ENCODE results near the gene ANKRD33.

DNA sequence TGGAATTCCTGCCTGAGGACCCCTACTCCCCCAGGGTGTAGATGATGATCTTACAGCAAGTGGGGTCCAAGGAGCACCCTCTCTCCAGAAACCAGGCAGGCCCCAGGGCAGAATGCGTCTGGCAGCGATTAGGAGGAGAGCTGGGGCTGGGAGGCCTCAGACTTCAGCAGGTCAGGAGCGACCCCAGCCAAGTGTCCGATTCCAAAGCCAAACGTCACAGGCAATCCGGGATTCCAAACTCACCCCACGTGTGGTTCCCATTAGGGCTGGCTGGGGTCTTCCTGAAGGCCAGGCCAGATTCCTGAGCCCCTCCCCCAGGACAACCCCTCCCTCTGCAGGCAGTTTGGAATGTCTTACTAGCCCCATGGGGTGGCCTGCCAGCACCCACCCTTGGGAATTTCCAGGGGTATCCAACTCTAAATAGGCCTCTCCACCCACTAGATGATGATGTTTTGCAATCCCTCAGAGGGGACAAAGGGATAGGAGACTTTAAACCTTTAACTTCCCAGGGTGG is 22.1 kb upstream of the ANKRD33 start:
- TF ChIP-seq BACH2 (CRISPR knock-in tag; IDR thresholded peaks at IDR 0.05; ENCODE audit: borderline replicate concordance) (no peak), GLIS3 (CRISPR knock-in tag; IDR thresholded peaks at IDR 0.05) (no peak), RARB (CRISPR knock-in tag; IDR thresholded peaks at IDR 0.05) (no peak), ZFP3 (CRISPR knock-in tag; IDR thresholded peaks at IDR 0.05) (no peak), ZNF565 (CRISPR knock-in tag; conservative IDR thresholded peaks at IDR 0.05; ENCODE audit: low read depth) (no peak), ZC3H10 (CRISPR knock-in tag; IDR thresholded peaks at IDR 0.05) (no peak), PPARA (CRISPR knock-in tag; IDR thresholded peaks at IDR 0.05; ENCODE audit: borderline replicate concordance) (no peak), OSR1 (CRISPR knock-in tag; IDR thresholded peaks at IDR 0.05) (no peak), ARNTL (CRISPR knock-in tag; IDR thresholded peaks at IDR 0.05; ENCODE audit: borderline replicate concordance, low read depth) (no peak)
- TF ChIP-seq, protein P1, sequence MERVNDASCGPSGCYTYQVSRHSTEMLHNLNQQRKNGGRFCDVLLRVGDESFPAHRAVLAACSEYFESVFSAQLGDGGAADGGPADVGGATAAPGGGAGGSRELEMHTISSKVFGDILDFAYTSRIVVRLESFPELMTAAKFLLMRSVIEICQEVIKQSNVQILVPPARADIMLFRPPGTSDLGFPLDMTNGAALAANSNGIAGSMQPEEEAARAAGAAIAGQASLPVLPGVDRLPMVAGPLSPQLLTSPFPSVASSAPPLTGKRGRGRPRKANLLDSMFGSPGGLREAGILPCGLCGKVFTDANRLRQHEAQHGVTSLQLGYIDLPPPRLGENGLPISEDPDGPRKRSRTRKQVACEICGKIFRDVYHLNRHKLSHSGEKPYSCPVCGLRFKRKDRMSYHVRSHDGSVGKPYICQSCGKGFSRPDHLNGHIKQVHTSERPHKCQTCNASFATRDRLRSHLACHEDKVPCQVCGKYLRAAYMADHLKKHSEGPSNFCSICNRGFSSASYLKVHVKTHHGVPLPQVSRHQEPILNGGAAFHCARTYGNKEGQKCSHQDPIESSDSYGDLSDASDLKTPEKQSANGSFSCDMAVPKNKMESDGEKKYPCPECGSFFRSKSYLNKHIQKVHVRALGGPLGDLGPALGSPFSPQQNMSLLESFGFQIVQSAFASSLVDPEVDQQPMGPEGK (CRISPR knock-in tag; IDR thresholded peaks at IDR 0.05; ENCODE audit: borderline replicate concordance) = no peak
